H1 (cell line): ENCODE data around the gene ATP6AP1. TPM values are rescaled to one million over a fixed set of nuclear protein-coding genes. Genes with fewer than 3 reads are reported as not detected.
"Not testable (repeated sequence)": the region's sequence is repeated elsewhere in the genome, so short reads cannot be mapped to it uniquely, and the experiment has no call there.

Experiments
- CTCF ChIA-PET: fragments of 300-600 bp; sonication (Branson Sonifier 250); formaldehyde crosslinking; loops from one replicate; lab custom pipeline; 2021; ENCODE audit not compliant: partially characterized antibody; lab: Charles Lee
- POLR2A ChIA-PET: fragments of 300-600 bp; sonication (Branson Sonifier 250); formaldehyde crosslinking; loops from one replicate; lab custom pipeline; 2021; ENCODE audit warnings: inconsistent platforms; ENCODE audit not compliant: partially characterized antibody; lab: Charles Lee
- DNase-seq, 2 experiments: peaks; one replicate each; pipeline versions ENCODE4 v3.0.0 to v3.0.0-alpha.2; 2010 to 2022; ENCODE audit warnings: low spot score in 2 of 2, low read depth in 1 of 2, mixed read lengths in 1 of 2
- FAIRE-seq: peaks from 2 replicates; lab custom pipeline; 2011; peaks lifted over from hg19 to GRCh38; lab: Jason Lieb, UNC
- H2AFZ ChIP-seq: 2 replicates; pipeline ENCODE4 v1.8.1; 2012; ENCODE audit warnings: low read length, inconsistent platforms
- H2AK5ac ChIP-seq: 2 replicates; pipeline ENCODE4 v1.6.1; 2013; ENCODE audit warnings: low read depth, low read length
- H2BK120ac ChIP-seq: replicated peaks from 2 replicates; pipeline ENCODE3; 2013; ENCODE audit warnings: low read depth, low read length, inconsistent platforms
- H2BK12ac ChIP-seq: 2 replicates; pipeline ENCODE4 v1.6.1; 2013; ENCODE audit warnings: low read depth, low read length
- H2BK15ac ChIP-seq: 2 replicates; pipeline ENCODE4 v1.6.1; 2013; ENCODE audit warnings: low read length
- H2BK20ac ChIP-seq: 2 replicates; pipeline ENCODE4 v1.6.1; 2013; ENCODE audit warnings: low read length
- H2BK5ac ChIP-seq: 2 replicates; pipeline ENCODE4 v1.6.1; 2013; ENCODE audit warnings: low read depth, low read length
- H3K14ac ChIP-seq: 2 replicates; pipeline ENCODE4 v1.6.1; 2013; ENCODE audit warnings: inconsistent platforms; ENCODE audit not compliant: insufficient read length
- H3K18ac ChIP-seq: 2 replicates; pipeline ENCODE4 v1.6.1; 2013; ENCODE audit warnings: low read length; ENCODE audit errors: extremely low read depth
- H3K23ac ChIP-seq: 2 replicates; pipeline ENCODE4 v1.6.1; 2013; ENCODE audit warnings: inconsistent platforms; ENCODE audit not compliant: insufficient read length
- H3K23me2 ChIP-seq: 2 replicates; pipeline ENCODE4 v1.6.1; 2013; ENCODE audit warnings: low read depth, low read length
- H3K27ac ChIP-seq: 2 replicates; pipeline ENCODE4 v1.6.1; 2011; ENCODE audit warnings: low read depth, low read length, inconsistent platforms
- H3K27me3 ChIP-seq, 4 experiments: replicated peaks in 1 of 4; 1 replicate in 1 of 4; 2 replicates in 3 of 4; pipeline versions ENCODE4 v1.6.1 to v1.8.1; 2011 to 2013; ENCODE audit warnings: low read length in 3 of 4, mild to moderate bottlenecking in 3 of 4, inconsistent platforms in 2 of 4, mixed read lengths in 2 of 4, moderate library complexity in 1 of 4; ENCODE audit not compliant: control insufficient read depth in 3 of 4, insufficient read depth in 3 of 4; ENCODE audit errors: extremely low read depth in 1 of 4
- H3K36me3 ChIP-seq, 4 experiments: 2 replicates each; pipeline versions ENCODE4 v1.6.1 to v1.8.1; 2011 to 2013; ENCODE audit warnings: mild to moderate bottlenecking in 4 of 4, low read length in 3 of 4, moderate library complexity in 2 of 4, control low read depth in 1 of 4, inconsistent platforms in 1 of 4; ENCODE audit not compliant: insufficient read depth in 4 of 4, control insufficient read depth in 2 of 4
- H3K4ac ChIP-seq: replicated peaks from 2 replicates; pipeline ENCODE3; 2013; ENCODE audit warnings: low read length, low read depth, mixed read lengths, inconsistent platforms; ENCODE audit not compliant: insufficient read length
- H3K4me1 ChIP-seq, 4 experiments: replicated peaks in 1 of 4; 1 replicate in 1 of 4; 2 replicates in 3 of 4; pipeline versions ENCODE4 v1.6.1 to v1.8.1; 2011 to 2013; ENCODE audit warnings: low read length in 3 of 4, inconsistent platforms in 2 of 4, mixed read lengths in 1 of 4; ENCODE audit not compliant: insufficient read depth in 4 of 4, control insufficient read depth in 3 of 4
- H3K4me2 ChIP-seq, 2 experiments: 2 replicates each; pipeline versions ENCODE4 v1.6.1 to v1.8.1; 2011 to 2013; ENCODE audit warnings: low read depth in 2 of 2, low read length in 2 of 2, control low read depth in 1 of 2, inconsistent platforms in 1 of 2, mild to moderate bottlenecking in 1 of 2; ENCODE audit not compliant: insufficient read depth in 1 of 2
- H3K4me3 ChIP-seq, 4 experiments: fragments of 200-600, 300-600 bp in 1 of 4; sonication (generic), shearing (Covaris generic), sonication (Bioruptor Twin) in 1 of 4; 2 replicates each; pipeline versions ENCODE4 v1.5.1 to v1.8.1; 2011 to 2016; ENCODE audit warnings: low read length in 4 of 4, low read depth in 3 of 4, control low read depth in 2 of 4, inconsistent platforms in 2 of 4, mild to moderate bottlenecking in 2 of 4, mixed read lengths in 1 of 4, moderate library complexity in 1 of 4; ENCODE audit not compliant: insufficient read depth in 2 of 4; ENCODE audit errors: extremely low read depth in 1 of 4
- H3K56ac ChIP-seq: replicated peaks from 2 replicates; pipeline ENCODE3; 2013; ENCODE audit warnings: low read depth, mild to moderate bottlenecking, mixed read lengths, low read length, inconsistent platforms; ENCODE audit not compliant: insufficient read length
- H3K79me1 ChIP-seq: 2 replicates; pipeline ENCODE4 v1.6.1; 2013; ENCODE audit warnings: low read depth, low read length, control low read depth
- H3K79me2 ChIP-seq, 2 experiments: 2 replicates each; pipeline versions ENCODE4 v1.6.1 to v1.8.1; 2012 to 2013; ENCODE audit warnings: low read length in 2 of 2, mild to moderate bottlenecking in 2 of 2, inconsistent platforms in 1 of 2; ENCODE audit not compliant: insufficient read depth in 2 of 2, control insufficient read depth in 1 of 2
- H3K9ac ChIP-seq, 4 experiments: replicated peaks in 1 of 4; 1 replicate in 1 of 4; 2 replicates in 3 of 4; pipeline versions ENCODE4 v1.6.1 to v1.8.1; 2011 to 2013; ENCODE audit warnings: low read depth in 3 of 4, low read length in 3 of 4, control low read depth in 2 of 4, mild to moderate bottlenecking in 2 of 4, moderate library complexity in 2 of 4, inconsistent platforms in 1 of 4; ENCODE audit errors: extremely low read depth in 1 of 4
- H3K9me3 ChIP-seq, 2 experiments: 2 replicates each; pipeline versions ENCODE4 v1.6.1 to v1.8.1; 2012 to 2013; ENCODE audit warnings: mild to moderate bottlenecking in 2 of 2, moderate library complexity in 2 of 2, control low read depth in 1 of 2, inconsistent platforms in 1 of 2, low read depth in 1 of 2, low read length in 1 of 2, mixed read lengths in 1 of 2; ENCODE audit not compliant: insufficient read depth in 2 of 2
- H4K20me1 ChIP-seq, 2 experiments: replicated peaks in 1 of 2; 2 replicates each; pipeline versions ENCODE3 to v1.8.1; 2011 to 2013; ENCODE audit warnings: inconsistent platforms in 2 of 2, low read length in 2 of 2, mild to moderate bottlenecking in 1 of 2; ENCODE audit not compliant: insufficient read depth in 2 of 2, control insufficient read depth in 1 of 2
- H4K5ac ChIP-seq: 2 replicates; pipeline ENCODE4 v1.6.1; 2013; ENCODE audit warnings: low read length, low read depth, mixed read lengths, inconsistent platforms; ENCODE audit not compliant: insufficient read length
- H4K8ac ChIP-seq: 2 replicates; pipeline ENCODE4 v1.8.0; 2013; ENCODE audit warnings: mild to moderate bottlenecking, moderate library complexity, low read length, inconsistent platforms; ENCODE audit not compliant: insufficient read depth; ENCODE audit errors: extremely low read depth
- H4K91ac ChIP-seq: replicated peaks from 2 replicates; pipeline ENCODE3; 2013; ENCODE audit warnings: low read length, mixed read lengths, inconsistent platforms; ENCODE audit not compliant: insufficient read length
- CTBP2 ChIP-seq: IDR thresholded peaks from 2 replicates; pipeline ENCODE4 v1.7.0; 2011; ENCODE audit warnings: borderline replicate concordance, mild to moderate bottlenecking, moderate library complexity, mixed read lengths, low read length; ENCODE audit not compliant: insufficient read depth, insufficient read length
- MAFK ChIP-seq: IDR thresholded peaks from 2 replicates; pipeline ENCODE4 v1.6.1; 2012; ENCODE audit warnings: low read depth, mild to moderate bottlenecking, improper control_type of control experiment, low read length
- NANOG ChIP-seq: IDR thresholded peaks from 2 replicates; pipeline ENCODE4 v1.6.1; 2011; ENCODE audit warnings: low read length, low read depth, mild to moderate bottlenecking, inconsistent platforms; ENCODE audit not compliant: insufficient read depth, poor library complexity, severe bottlenecking
- YY1 ChIP-seq: IDR thresholded peaks from 2 replicates; pipeline ENCODE4 v1.6.1; 2011; ENCODE audit warnings: low read depth, mild to moderate bottlenecking, low read length
- WGBS, 2 experiments: shearing (Covaris generic) in 1 of 2; methylation state at CpG; one replicate each; pipeline versions ENCODE4 v1.1.6 to v1.1.7; 2013 to 2015; ENCODE audit warnings: low lambda C conversion rate in 2 of 2, mixed read lengths in 2 of 2, inconsistent platforms in 1 of 2, low coverage in 1 of 2, missing lambda C conversion rate in 1 of 2; ENCODE audit not compliant: insufficient replicate concordance in 2 of 2, insufficient coverage in 1 of 2, insufficient read length in 1 of 2; ENCODE audit errors: extremely low coverage in 1 of 2, missing lambda C conversion rate in 1 of 2; 5-methylcytosine and 5-hydroxymethylcytosine counted together
- polyA plus RNA-seq, 7 experiments: library from polyadenylated mRNA; depleted of rRNA in 3 of 7; stranded (reverse) in 5 of 7; unstranded in 2 of 7; fragments of >200 nt in 5 of 7; fragments of 200-250 nt in 2 of 7; gene quantifications; 1 replicate in 5 of 7; 2 replicates in 1 of 7; 4 replicates in 1 of 7; pipeline versions ENCODE4 v1.2.1 to v1.2.3, GENCODE V29; 2011 to 2013; ENCODE audit warnings: missing spikeins in 2 of 7, mixed read lengths in 2 of 7
- total RNA-seq: library from RNA; stranded (reverse); fragmentation: NEBNext Ultra II Directional; extraction: Animal tissue kit (Norgen Biotek cat#: 25700); gene quantifications from 2 replicates; pipeline ENCODE4 v1.2.1, GENCODE V29; 2021

ATP6AP1 gene
- total and polyA plus RNA-seq, 2 of the 8 experiments (the other 6 are each of a cell fraction or from before 2014, with no cell fraction given): 44.6 to 80.8 TPM

DNA sequence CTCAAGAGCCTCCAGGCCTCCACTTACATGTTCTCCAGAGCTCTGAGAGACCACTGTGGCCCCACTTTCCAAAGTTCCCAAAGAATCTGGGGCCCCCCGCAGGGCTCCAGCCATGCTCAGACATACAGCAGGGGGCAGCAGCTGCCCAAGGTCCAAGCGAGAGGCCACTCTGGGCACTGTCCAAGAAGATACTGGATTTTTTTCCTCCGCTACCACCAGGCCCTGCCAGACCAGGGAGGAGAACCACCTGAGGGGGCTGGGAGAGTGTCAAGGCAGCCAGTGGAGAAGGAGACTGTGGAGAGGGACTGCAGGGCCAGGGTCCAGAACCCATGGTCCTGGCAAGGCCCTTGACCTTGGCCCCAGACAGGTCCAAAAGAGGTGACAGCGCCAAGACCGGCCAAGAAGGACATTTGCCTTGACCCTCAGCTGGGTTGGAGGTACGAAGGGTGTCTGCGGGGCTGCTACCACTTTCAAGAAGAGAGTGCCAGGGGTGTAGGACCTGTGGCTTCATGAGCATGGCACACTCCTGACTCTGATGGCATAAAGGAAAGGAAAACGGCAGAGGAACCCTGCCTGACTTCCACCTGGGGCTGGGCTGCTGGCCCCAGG, 44.1 kb upstream of the ATP6AP1 start (continued):
- TF ChIP-seq YY1 (no peak), MAFK (no peak), CTBP2 (no peak), NANOG (no peak)

DNA sequence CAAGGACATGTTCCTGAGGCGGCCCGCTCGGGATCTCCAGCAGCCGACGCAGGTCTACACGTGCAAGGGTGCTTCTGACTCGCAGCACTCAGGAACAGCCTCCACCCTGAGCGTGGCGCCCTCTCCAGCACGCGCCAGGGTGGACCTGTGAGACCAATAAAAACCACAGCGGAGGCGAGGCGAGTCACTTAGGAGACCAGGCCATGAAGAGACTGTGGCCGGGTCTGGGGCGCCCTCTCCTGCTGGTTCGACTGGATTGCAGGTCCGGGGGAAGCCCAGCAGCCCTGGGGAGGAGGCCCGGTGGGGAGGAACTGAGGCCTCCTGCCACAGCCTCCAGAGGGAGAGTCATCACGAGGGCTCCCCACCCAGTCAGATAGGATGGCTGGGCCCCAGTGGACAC, 40.4 kb upstream of the ATP6AP1 start:
- POLR2A ChIA-PET, H4K91ac ChIP-seq, H2AFZ ChIP-seq, H3K23me2 ChIP-seq, CTCF ChIA-PET, H4K20me1 ChIP-seq, H2AK5ac ChIP-seq, H3K79me2 ChIP-seq, H3K27ac ChIP-seq, H3K9me3 ChIP-seq, H3K36me3 ChIP-seq, H3K4me3 ChIP-seq, H4K8ac ChIP-seq, DNase-seq, H3K56ac ChIP-seq, H2BK12ac ChIP-seq, H2BK5ac ChIP-seq, H3K18ac ChIP-seq, H2BK120ac ChIP-seq, H3K79me1 ChIP-seq, H3K27me3 ChIP-seq, H3K4me2 ChIP-seq, H3K9ac ChIP-seq, H3K4ac ChIP-seq, H3K23ac ChIP-seq, H4K5ac ChIP-seq, H3K4me1 ChIP-seq, H2BK20ac ChIP-seq, H3K14ac ChIP-seq, H2BK15ac ChIP-seq: not testable (repeated sequence)
- peak; percentile 57 for FAIRE-seq
- no CpG with 5 or more reads among the region's 20 CpGs for WGBS, 2 experiments
